ENCODE measurements around the gene C4orf36.

The C4orf36 gene

GRCh38 chr4:86891762-86892635 lies at the start of gene C4orf36:
C4orf36 (minus strand) TSS chr4:86892422; CDS start chr4:86891520, 902 bp downstream.
- ATAC-seq, result peak; percentile 52 to 61

- no peak for ATAC-seq
These were observed 48.8 kb upstream of the C4orf36 start for GRCh38 chr4:86940920-86941460.

GRCh38 chr4:86939729-86940575 lies 47.7 kb upstream of the C4orf36 start:
- ATAC-seq, result peak; percentile 25 to 40

- ATAC-seq, result no peak
These were observed 46.7 kb upstream of the C4orf36 start for GRCh38 chr4:86938771-86939520.

- ATAC-seq, result peak; percentile 62 to 64
These were observed 43.9 kb upstream of the C4orf36 start for GRCh38 chr4:86935853-86936733.

GRCh38 chr4:86935566-86935852 lies 43.3 kb upstream of the C4orf36 start:
- ATAC-seq, result no peak

GRCh38 chr4:86934771-86935565 lies 42.7 kb upstream of the C4orf36 start, which contains the start of gene AFF1:
AFF1 (plus strand) TSS chr4:86935011; CDS start chr4:86948534, 13,523 bp downstream.
- peak; percentile 64 to 73 for ATAC-seq

- ATAC-seq, result no peak
These were observed 42.0 kb upstream of the C4orf36 start for GRCh38 chr4:86934147-86934770.

GRCh38 chr4:86928400-86929255 lies 36.4 kb upstream of the C4orf36 start:
- ATAC-seq, result no peak

- ATAC-seq, result peak; percentile 70
These were observed 35.7 kb upstream of the C4orf36 start for GRCh38 chr4:86927843-86928395.

- ATAC-seq, result no peak
These were observed 34.3 kb upstream of the C4orf36 start for GRCh38 chr4:86926435-86927086.

GRCh38 chr4:86924811-86925210 lies 32.6 kb upstream of the C4orf36 start:
- ATAC-seq, result no peak

GRCh38 chr4:86921608-86922252 lies 29.5 kb upstream of the C4orf36 start:
- ATAC-seq, result no peak

GRCh38 chr4:86919561-86920223 lies 27.5 kb upstream of the C4orf36 start:
- ATAC-seq, result no peak

- no peak for ATAC-seq
These were observed 26.4 kb upstream of the C4orf36 start for GRCh38 chr4:86918539-86919072.

- no peak for ATAC-seq
These were observed 25.2 kb upstream of the C4orf36 start for GRCh38 chr4:86917212-86918039.

All from activated CD4-positive, CD25-positive, alpha-beta regulatory T cell treated with anti-CD3 and anti-CD28 coated beads, Interleukin-2, amount 50 U/mL, for 24 hours (primary cell).